Epithelial cell of esophagus (primary cell): ENCODE measurements around the gene IL1RL2.

Experiments used
- DNase-seq: peaks from one replicate; pipeline ENCODE4 v3.0.0; 2010; ENCODE audit warnings: low read depth
- H3K4me3 ChIP-seq: 2 replicates; pipeline ENCODE4 v1.5.1; 2011; ENCODE audit warnings: mild to moderate bottlenecking, low read length, control low read depth
- TF ChIP-seq, protein P1 (sequence below): IDR thresholded peaks from 2 replicates; pipeline ENCODE4 v1.5.1; 2011; ENCODE audit warnings: low read depth, mild to moderate bottlenecking, low read length, control low read depth, inconsistent platforms; ENCODE audit not compliant: insufficient read depth; ENCODE audit errors: missing control alignments

The IL1RL2 gene

DNA sequence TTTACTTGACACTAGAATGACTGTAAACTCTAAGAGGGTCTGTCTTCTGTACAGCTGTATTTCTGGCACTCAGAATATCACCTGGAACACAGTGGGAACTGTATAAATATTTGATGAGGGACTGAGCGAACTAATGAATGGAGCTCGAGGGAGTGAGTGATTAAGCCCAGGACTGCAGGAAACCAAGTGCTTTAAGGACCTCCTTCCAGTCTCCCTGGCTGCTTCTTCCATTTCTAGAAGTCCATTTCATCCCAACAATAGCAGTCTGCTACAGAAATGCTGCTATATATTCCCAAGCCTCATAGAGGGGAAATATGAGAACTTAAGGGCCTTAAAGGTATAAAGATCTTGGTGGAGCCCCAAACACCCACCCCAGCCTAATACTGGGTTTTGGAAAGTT, 2.8 kb upstream of the IL1RL2 start:
- H3K4me3 ChIP-seq: no peak overlapping the region
- DNase-seq: no peak
- TF ChIP-seq, protein P1, sequence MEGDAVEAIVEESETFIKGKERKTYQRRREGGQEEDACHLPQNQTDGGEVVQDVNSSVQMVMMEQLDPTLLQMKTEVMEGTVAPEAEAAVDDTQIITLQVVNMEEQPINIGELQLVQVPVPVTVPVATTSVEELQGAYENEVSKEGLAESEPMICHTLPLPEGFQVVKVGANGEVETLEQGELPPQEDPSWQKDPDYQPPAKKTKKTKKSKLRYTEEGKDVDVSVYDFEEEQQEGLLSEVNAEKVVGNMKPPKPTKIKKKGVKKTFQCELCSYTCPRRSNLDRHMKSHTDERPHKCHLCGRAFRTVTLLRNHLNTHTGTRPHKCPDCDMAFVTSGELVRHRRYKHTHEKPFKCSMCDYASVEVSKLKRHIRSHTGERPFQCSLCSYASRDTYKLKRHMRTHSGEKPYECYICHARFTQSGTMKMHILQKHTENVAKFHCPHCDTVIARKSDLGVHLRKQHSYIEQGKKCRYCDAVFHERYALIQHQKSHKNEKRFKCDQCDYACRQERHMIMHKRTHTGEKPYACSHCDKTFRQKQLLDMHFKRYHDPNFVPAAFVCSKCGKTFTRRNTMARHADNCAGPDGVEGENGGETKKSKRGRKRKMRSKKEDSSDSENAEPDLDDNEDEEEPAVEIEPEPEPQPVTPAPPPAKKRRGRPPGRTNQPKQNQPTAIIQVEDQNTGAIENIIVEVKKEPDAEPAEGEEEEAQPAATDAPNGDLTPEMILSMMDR: no peak

GRCh38 chr2:102184568-102184967, 2.3 kb upstream of the IL1RL2 start:
- TF ChIP-seq, protein P1: no peak
- no peak for DNase-seq
- no peak overlapping the region for H3K4me3 ChIP-seq

DNA sequence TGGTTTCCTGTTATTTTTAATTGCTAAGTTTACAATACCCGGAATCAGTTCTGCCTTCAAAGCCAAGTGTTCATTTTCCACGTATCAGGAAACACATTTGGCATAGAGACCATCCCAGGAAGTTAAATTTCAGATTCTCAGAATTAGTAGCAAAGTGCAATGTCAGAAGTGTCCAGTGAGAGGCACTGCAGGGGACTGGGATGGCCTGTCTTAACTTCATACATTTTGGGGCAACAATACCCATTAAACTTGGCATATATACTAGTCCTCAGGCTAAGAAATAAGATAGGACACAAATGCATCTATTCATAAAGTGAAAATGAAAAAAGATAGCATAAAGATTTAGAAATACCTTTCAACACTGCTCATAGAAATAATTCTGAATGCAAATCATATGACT, 1.5 kb upstream of the IL1RL2 start:
- DNase-seq: peak; percentile 16
- TF ChIP-seq, protein P1: peak; percentile 52

GRCh38 chr2:102187496-102188150, 800 bp downstream of the IL1RL2 start:
- peak; percentile 33 for DNase-seq
- H3K4me3 ChIP-seq: peak overlapping the region; percentile 48
- TF ChIP-seq, protein P1: peak; percentile 41

More for the DNA sequence above, 1.5 kb upstream of the IL1RL2 start:
- H3K4me3 ChIP-seq: no peak overlapping the region

DNA sequence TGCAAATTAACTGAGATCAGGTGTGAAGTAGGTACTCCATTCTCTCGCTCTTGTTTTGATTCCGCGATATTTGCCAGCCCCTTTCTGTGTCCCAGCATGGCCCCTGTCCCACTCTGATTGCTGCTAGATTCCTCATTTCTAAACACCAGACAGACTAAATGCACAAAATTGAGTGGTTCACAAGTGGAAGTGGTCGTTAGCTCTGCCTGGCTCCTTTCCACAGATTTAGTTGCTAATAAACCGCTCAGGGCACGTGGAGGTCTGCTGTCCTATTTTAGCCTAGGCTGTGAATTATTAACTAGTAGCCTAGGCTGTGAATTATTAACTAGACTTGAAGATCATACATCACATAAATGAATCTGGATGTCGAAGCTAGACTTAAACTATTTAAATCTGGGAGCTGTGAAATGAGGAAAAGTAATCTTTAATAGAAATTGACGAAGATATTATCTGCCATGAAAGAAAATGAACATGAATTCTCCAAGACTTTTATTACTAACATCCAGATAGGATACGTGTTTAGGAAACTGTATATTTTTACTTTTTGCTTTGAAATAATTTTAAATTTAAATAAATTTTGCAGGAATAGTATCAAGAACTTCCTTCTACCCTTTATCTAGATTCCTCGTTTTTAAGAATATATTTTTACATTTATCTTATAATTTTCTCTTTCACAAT, 3.7 kb downstream of the IL1RL2 start:
- DNase-seq: no peak
- TF ChIP-seq, protein P1: no peak
- no peak overlapping the region for H3K4me3 ChIP-seq

- TF ChIP-seq, protein P1: no peak
- no peak for DNase-seq
Observed at GRCh38 chr2:102191501-102191900, 4.7 kb downstream of the IL1RL2 start.

More at GRCh38 chr2:102191501-102191900, 4.7 kb downstream of the IL1RL2 start:
- no peak overlapping the region for H3K4me3 ChIP-seq
